Stimulated activated CD4-positive, alpha-beta T cell treated with anti-CD3 and anti-CD28 coated beads, Interleukin-4, amount 100 ng/mL, for 4 hours (primary cell): ENCODE data around the gene MROH7.

Experiments used
- DNase-seq, 2 experiments: peaks; one replicate each; pipeline ENCODE4 v3.0.0-alpha.2; 2020

MROH7 gene

DNA sequence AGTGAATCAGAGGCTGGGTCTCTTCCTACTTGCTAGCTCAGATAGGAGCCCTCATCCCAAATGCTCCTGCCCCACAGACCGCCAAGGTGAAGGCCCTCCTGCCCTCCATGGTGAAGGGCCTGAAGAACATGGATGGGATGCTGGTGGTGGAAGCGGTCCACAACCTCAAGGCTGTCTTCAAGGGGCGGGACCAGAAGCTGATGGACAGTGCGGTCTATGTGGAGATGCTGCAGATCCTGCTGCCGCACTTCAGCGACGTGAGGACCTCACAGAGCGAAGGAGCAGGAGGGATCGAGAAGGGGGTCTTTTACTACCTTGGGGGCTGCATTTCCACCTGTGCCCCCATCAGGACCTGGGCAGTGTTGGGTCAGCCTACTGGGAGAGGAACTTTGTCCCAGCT is 59.5 kb downstream of the MROH7 start:
- no peak for DNase-seq

DNA sequence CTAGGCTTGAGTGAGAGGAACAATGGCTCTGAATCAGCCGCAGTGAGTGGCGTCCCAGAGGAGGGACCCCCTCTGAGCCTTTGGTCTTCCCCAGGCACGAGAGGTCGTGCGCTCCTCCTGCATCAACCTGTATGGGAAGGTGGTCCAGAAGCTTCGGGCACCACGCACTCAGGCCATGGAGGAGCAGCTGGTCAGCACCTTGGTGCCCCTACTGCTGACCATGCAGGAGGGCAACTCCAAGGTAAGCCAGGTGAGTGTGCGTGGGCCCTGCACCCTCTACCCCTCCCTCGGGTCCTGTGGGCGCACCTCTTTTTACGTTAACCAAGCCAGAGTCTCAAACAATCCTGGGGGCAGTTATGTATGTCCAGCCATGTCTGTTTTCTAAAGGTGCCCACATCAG is 60.4 kb downstream of the MROH7 start:
- no peak for DNase-seq

DNA sequence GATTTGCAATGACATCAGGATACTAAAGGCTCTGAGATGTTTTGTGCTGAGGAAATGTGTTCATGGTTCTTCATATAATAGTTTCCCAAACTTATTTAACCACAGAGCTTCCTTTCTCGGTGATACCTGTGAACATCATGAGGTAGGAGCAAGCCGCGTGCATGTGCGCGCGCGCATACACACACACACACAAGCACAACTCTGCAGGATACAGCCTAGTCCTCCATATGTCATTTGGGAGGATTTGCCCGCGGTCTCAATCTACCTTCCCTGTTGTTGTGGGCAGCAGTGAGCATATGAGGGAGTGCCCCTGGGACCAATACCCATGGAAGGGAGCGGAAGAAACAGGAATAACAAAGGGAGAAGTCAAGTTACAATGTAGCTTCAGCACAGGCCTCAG is 61.9 kb downstream of the MROH7 start:
- DNase-seq: no peak

DNA sequence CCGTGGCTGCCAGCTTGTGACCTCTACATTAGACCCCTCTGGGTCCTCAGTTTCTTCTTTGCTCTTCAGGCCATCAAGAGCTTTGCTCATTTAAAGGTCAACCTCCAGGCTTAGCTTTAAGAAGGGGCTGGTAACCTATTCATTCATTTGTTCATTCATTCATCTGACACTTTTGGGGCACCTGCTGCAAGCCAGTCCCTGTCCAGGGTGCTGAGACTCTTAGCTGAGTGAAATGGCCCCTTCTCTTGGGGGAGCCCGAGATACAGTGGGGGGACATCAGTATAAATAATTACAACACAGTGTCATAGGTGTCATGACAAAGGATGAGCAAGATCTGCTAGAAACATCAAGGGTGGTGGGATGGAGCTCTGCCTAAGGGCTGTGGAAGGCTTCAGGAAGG is 63.6 kb downstream of the MROH7 start:
- no peak for DNase-seq

DNA sequence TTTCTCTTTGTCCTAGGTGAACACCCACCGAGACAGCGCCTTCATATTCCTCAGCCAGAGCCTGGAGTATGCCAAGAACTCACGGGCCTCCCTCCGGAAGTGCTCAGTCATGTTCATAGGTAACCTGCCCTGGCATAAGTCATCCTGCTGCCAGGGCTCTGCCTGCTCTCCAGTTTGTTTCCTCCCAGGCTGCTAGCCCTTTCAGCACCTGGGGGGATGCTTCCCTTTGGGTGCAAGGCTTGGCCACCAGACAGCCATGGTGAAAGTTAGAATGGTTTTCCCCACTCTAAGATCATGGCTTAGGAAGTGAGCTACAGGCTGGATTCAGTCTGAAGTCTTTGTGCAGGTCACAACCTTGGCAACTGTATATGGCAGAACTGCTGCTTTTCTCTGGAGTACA is 64.8 kb downstream of the MROH7 start:
- no peak for DNase-seq

- DNase-seq: no peak
These were observed 66.8 kb downstream of the MROH7 start for GRCh38 chr1:54708385-54708784.

GRCh38 chr1:54709547-54710292 is 68.1 kb downstream of the MROH7 start:
- DNase-seq: no peak

- no peak for DNase-seq
These were observed 68.8 kb downstream of the MROH7 start for GRCh38 chr1:54710434-54710833.

DNA sequence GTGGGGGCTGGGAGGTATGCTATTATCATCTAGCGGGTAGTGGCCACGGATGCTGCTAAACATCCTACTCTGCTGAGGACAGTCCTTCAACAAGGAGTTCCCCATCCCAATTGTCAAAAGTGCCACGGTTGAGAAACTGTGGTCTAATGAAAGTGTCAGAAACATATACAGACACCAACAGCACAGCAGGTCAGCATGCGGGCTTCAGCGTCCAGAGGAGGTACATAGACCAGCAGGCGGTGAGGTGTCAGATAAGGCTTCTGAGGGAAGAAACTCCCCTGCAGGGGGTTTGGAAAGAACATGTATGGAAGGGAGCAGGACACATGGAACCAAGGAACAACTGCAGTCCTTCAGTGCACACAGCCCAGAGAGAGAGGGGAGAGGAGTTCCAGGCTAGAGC is 69.3 kb downstream of the MROH7 start:
- DNase-seq: no peak

GRCh38 chr1:54711536-54711935 is 70.0 kb downstream of the MROH7 start:
- DNase-seq: no peak

DNA sequence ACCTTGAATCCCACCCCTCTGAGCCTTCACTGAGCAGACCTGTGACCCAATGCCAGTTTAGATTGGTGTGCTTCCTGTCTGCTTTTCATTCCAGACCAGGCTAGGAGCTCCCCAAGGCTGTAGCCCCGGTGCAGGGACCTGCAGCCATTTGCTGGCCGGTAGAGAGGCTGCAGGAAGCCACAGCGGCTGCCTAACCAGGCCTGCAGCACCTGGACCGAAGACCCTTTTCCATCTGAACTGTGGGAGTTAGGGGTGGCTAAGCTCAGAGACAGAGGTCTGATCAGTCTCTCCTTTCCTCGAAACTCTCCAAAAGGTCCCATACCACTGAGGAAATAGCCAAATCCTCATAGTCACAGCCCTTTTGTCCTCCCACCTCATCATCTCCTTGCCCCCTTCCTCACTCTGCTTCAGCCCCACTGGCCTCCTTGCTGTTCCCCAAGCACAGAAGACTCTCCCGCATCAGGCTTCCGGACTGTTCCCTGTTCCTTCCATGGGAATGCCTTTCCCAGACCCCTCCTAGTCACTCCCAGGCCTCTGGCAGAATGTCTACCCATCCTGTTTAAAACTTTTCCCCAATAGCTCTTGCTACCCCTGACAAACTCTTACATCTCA is 73.4 kb downstream of the MROH7 start:
- no peak for DNase-seq

GRCh38 chr1:54715493-54716298 is 74.1 kb downstream of the MROH7 start, which contains the start of gene TTC4:
TTC4 (plus strand) TSS chr1:54715861; CDS start chr1:54715909, 48 bp downstream.
- DNase-seq: peak; percentile 80 to 83

GRCh38 chr1:54716299-54717047 is 74.9 kb downstream of the MROH7 start:
- DNase-seq: no peak

DNA sequence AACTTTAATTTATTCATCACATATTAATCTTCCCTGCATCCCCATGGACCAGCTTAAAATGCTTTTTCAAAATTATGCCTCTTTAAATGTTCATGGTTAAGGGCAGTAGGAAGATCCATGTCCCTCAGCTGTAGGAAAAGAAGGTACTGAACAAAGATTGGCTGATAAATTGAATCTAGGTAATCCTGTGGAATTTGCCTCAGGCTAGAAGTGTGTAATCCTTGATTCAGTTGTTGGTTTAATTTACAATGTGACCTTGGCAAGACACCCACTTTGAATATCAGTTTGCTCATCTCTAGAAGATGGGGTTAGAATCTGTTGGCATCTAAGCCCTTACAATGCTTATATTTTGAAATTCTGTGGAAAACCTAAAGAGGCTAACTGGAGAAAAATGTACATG is 80.1 kb downstream of the MROH7 start:
- no peak for DNase-seq

DNA sequence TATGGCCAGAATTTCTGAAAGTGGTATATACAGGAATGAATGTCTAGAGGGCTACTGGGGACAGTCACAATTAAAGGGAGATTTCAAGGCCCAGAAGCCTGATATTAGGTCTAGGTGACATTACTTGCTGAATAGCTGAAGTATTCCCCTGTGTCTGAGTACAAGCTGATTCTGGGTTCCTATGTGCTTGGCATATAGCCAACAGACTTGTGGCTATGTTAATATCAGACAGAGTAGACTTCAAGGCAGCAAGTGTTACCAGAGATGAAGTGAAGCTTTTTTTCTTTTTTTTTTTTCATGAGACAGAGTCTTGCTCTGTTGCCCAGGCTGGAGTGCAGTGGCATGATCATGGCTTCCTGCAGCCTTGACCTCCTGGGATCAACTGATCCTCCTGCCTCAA is 82.4 kb downstream of the MROH7 start:
- DNase-seq: no peak

GRCh38 chr1:54724771-54725170 is 83.2 kb downstream of the MROH7 start:
- no peak for DNase-seq

GRCh38 chr1:54728027-54728426 is 86.4 kb downstream of the MROH7 start:
- no peak for DNase-seq

DNA sequence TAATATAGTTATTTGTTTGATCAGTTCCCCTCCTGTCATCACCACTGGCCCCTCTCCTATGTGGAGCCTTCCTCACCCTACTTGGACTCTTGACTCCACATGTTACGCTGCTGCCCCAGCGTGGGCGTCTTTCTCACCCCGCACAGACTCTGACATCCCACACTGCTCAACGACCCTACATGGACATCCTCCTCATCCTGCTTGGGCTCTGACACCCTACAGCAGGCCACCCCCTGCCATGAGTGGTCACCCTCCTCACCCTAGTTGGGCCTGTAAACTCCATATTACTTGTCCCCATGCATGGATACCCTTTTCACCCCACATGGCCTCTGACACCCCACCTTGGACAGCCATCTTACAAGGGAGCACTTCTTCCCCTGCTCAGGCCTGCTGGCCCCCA is 95.1 kb downstream of the MROH7 start:
- no peak for DNase-seq

GRCh38 chr1:54738244-54738643 is 96.7 kb downstream of the MROH7 start:
- DNase-seq: no peak

- DNase-seq: no peak
These were observed 99.9 kb downstream of the MROH7 start for GRCh38 chr1:54741531-54741930.

DNA sequence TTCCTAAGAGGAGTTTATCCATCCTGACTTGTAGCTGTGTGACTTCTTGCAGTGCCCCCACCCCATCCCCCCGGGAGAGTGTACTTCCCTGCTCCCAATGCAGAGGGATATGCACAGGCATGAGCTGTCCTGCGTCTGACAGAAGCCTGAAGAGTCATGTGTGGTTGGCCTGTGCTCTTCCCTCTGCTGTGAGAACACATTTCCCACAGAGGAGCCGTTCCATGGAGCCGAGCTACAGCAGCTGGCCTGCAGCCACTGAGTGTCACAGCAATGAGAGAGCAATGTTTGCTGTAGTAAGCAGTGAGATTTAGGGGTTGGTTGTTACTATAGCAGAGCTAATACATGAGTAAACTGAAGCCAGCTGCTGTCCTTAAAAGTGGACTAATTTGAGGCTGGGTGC is 100.7 kb downstream of the MROH7 start:
- no peak for DNase-seq

DNA sequence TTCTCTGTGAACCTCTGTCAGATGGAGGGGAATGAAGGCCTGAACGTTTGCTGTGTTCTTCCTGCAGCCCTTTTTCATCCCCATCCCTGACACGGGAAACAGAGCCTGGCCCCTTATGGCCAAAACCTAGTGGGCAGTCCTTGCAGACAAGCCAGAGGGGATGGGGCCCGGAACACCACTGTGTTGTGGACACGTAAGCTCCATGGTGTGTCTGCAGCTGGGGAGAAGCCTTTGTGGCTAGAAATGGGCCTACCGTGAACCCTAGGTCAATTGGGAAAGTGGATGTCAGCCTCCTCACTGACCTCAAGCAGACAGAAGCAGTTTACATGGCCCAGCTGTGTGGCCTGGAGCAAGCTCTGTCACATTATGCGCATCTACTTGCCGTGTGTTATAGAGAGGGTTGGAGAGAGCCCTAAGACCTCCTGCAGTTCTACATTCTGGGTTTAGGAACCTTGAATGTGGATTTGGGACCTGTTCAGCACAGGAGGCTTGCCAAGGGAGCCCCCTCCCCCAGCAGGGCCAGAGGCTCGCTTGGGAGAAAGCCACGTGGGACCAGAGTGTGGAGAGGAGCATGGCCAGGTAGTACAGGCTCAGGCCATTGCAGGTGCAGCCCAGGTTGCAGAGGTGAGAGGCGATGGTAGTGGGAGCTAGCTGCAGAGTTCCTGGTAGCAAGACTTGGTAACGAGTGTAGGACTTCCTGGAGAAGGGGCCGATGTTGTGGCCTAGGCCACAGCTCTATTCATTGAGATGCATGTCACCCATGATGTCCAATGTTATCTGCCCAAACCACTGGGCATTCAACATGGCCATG is 102.0 kb downstream of the MROH7 start:
- DNase-seq: no peak
